ENCODE measurements around the gene DNAJA4. TPM values are rescaled to one million over a fixed set of nuclear protein-coding genes. Genes with fewer than 3 reads are reported as not detected.
A peak's percentile ranks its signal among the peaks of the same experiment; 100 is the strongest.

DNAJA4 gene
- total RNA-seq, 2 experiments from 2014 or later, result not detected

- BruUV-seq (replicated peaks), result no TSS peak
- no peaks in the 10 kb centered on the region for H3K79me2 ChIP-seq (ENCODE audit: insufficient read depth, low read depth, low read length)
- H3K4me2 ChIP-seq (ENCODE audit: low read length), result no peak overlapping the region
- H3K36me3 ChIP-seq (ENCODE audit: insufficient read depth, low read length), result peaks cover 37% of the 10 kb centered on the region
- no peaks in the 10 kb centered on the region for H4K20me1 ChIP-seq (ENCODE audit: insufficient read depth, low read length)
- no peak overlapping the region for H3K27ac ChIP-seq (ENCODE audit: low read depth, low read length, poor library complexity, severe bottlenecking)
- no peaks in the 10 kb centered on the region for H3K9me2 ChIP-seq (ENCODE audit: insufficient read depth, low read length)
- ChIA-PET CTCF (ENCODE audit: unreplicated experiment) (interaction anchor here (0.5 to 1.1 kb wide), 2 partner anchors 569 to 926 kb away, joined by 4 to 5 read pairs; no protein-coding TSS in a partner anchor), POLR2A (interaction anchor here (0.6 to 2.7 kb wide), 4 partner anchors 14 to 92 kb away, joined by 3 to 8 read pairs (median 4); partner anchors contain the start of gene SKIC8)
- no peak overlapping the region for H2AFZ ChIP-seq (ENCODE audit: low read length)
- no peaks in the 10 kb centered on the region for H3K9me3 ChIP-seq (ENCODE audit: low read length)
- no peak overlapping the region for H3K4me3 ChIP-seq (ENCODE audit: low read depth, low read length, poor library complexity, severe bottlenecking)
- TF ChIP-seq CTCF (conservative IDR thresholded peaks at IDR 0.05; ENCODE audit: low read length), result no peak
- TF ChIP-seq EZH2phosphoT487 (IDR thresholded peaks at IDR 0.05; ENCODE audit: borderline replicate concordance, low read depth, low read length), result no peak
- intact Hi-C loops (cut with micrococcal nuclease; ENCODE audit: unreplicated experiment), result no loop called here
- H3K4me1 ChIP-seq (ENCODE audit: insufficient read depth, low read length, poor library complexity, severe bottlenecking), result no peaks in the 10 kb centered on the region
- no peak for DNase-seq (ENCODE audit: low spot score)
Measured at GRCh38 chr15:78282324-78282723, 18.0 kb downstream of the DNAJA4 start.

GRCh38 chr15:78284758-78285157 is 20.4 kb downstream of the DNAJA4 start:
- Histone ChIP-seq H3K79me2 (ENCODE audit: insufficient read depth, low read depth, low read length) (no peaks in the 10 kb centered on the region), H3K27ac (ENCODE audit: low read depth, low read length, poor library complexity, severe bottlenecking) (no peak overlapping the region), H3K4me2 (ENCODE audit: low read length) (no peak overlapping the region), H3K4me1 (ENCODE audit: insufficient read depth, low read length, poor library complexity, severe bottlenecking) (no peaks in the 10 kb centered on the region), H3K9me2 (ENCODE audit: insufficient read depth, low read length) (no peaks in the 10 kb centered on the region), H3K9me3 (ENCODE audit: low read length) (no peaks in the 10 kb centered on the region), H2AFZ (ENCODE audit: low read length) (no peak overlapping the region), H4K20me1 (ENCODE audit: insufficient read depth, low read length) (no peaks in the 10 kb centered on the region), H3K4me3 (ENCODE audit: low read depth, low read length, poor library complexity, severe bottlenecking) (no peak overlapping the region), H3K36me3 (ENCODE audit: insufficient read depth, low read length) (peaks cover 61% of the 10 kb centered on the region)
- no TSS peak for BruUV-seq (replicated peaks)
- intact Hi-C loops (cut with micrococcal nuclease; ENCODE audit: unreplicated experiment), result no loop called here
- TF ChIP-seq EZH2phosphoT487 (IDR thresholded peaks at IDR 0.05; ENCODE audit: borderline replicate concordance, low read depth, low read length) (no peak), CTCF (conservative IDR thresholded peaks at IDR 0.05; ENCODE audit: low read length) (peak; percentile 59)
- CTCF ChIA-PET (ENCODE audit: unreplicated experiment), result interaction anchor here (1.0 kb wide), 1 partner anchor 15 kb away, joined by 3 read pairs; the partner anchor contains the start of gene SKIC8
- no peak for DNase-seq (ENCODE audit: low spot score)
- POLR2A ChIA-PET, result interaction anchor here (0.6 to 0.8 kb wide), 2 partner anchors 10 to 1191 kb away, joined by 3 read pairs; no protein-coding TSS in a partner anchor

- H3K79me2 ChIP-seq (ENCODE audit: insufficient read depth, low read depth, low read length), result no peaks in the 10 kb centered on the region
- DNase-seq (ENCODE audit: low spot score), result no peak
- H3K9me2 ChIP-seq (ENCODE audit: insufficient read depth, low read length), result no peaks in the 10 kb centered on the region
- no peak overlapping the region for H3K4me2 ChIP-seq (ENCODE audit: low read length)
- CTCF ChIA-PET (ENCODE audit: unreplicated experiment), result no interaction called here
- H3K36me3 ChIP-seq (ENCODE audit: insufficient read depth, low read length), result peaks cover 74% of the 10 kb centered on the region
- H3K27ac ChIP-seq (ENCODE audit: low read depth, low read length, poor library complexity, severe bottlenecking), result no peak overlapping the region
- TF ChIP-seq EZH2phosphoT487 (IDR thresholded peaks at IDR 0.05; ENCODE audit: borderline replicate concordance, low read depth, low read length) (no peak), CTCF (conservative IDR thresholded peaks at IDR 0.05; ENCODE audit: low read length) (no peak)
- intact Hi-C loops (cut with micrococcal nuclease; ENCODE audit: unreplicated experiment), result no loop called here
- POLR2A ChIA-PET, result no interaction called here
- H3K4me1 ChIP-seq (ENCODE audit: insufficient read depth, low read length, poor library complexity, severe bottlenecking), result no peaks in the 10 kb centered on the region
- no peak overlapping the region for H3K4me3 ChIP-seq (ENCODE audit: low read depth, low read length, poor library complexity, severe bottlenecking)
- H2AFZ ChIP-seq (ENCODE audit: low read length), result no peak overlapping the region
- H3K9me3 ChIP-seq (ENCODE audit: low read length), result no peaks in the 10 kb centered on the region
- H4K20me1 ChIP-seq (ENCODE audit: insufficient read depth, low read length), result no peaks in the 10 kb centered on the region
- BruUV-seq (replicated peaks), result no TSS peak
Measured at GRCh38 chr15:78290222-78290621, 25.9 kb downstream of the DNAJA4 start.
